Endothelial cell of umbilical vein (primary cell): ENCODE data around the gene ANKFN1. TPM values are rescaled to one million over a fixed set of nuclear protein-coding genes. Genes with fewer than 3 reads are reported as not detected.

Source experiments
- BruUV-seq: library from RNA; stranded (reverse); fragments of 400-500 nt; replicated peaks from 2 replicates; lab custom pipeline; 2021; lab: Mats Ljungman, UMichigan
- CTCF ChIA-PET: fragments of 300-600, 350-600 bp; sonication (Branson Sonifier 250); formaldehyde crosslinking; loops from one replicate; lab custom pipeline; 2021; ENCODE audit warnings: antibody characterized with exemption, inconsistent platforms; lab: Charles Lee
- POLR2A ChIA-PET: fragments of 300-600, 350-600 bp; sonication (Branson Sonifier 250); formaldehyde crosslinking; loops from one replicate; lab custom pipeline; 2021; ENCODE audit warnings: antibody characterized with exemption, inconsistent platforms; lab: Charles Lee
- DNase-seq: peaks from one replicate; pipeline ENCODE4 v3.0.0-alpha.2; 2011; ENCODE audit warnings: low read depth, low spot score
- FAIRE-seq: peaks from 2 replicates; lab custom pipeline; 2011; peaks lifted over from hg19 to GRCh38; lab: Jason Lieb, UNC
- H2AFZ ChIP-seq: 2 replicates; pipeline ENCODE4 v1.6.0; 2012; ENCODE audit warnings: low read depth, low read length, control low read depth, inconsistent platforms
- H3K27ac ChIP-seq: 2 replicates; pipeline ENCODE4 v1.5.1; 2011; ENCODE audit warnings: low read depth, mild to moderate bottlenecking, control low read depth, low read length, moderate library complexity; ENCODE audit not compliant: insufficient read depth
- H3K27me3 ChIP-seq, 2 experiments: 2 replicates each; pipeline versions ENCODE4 v1.6.0 to v1.6.1; 2011; ENCODE audit warnings: low read length in 2 of 2, mixed read lengths in 1 of 2; ENCODE audit not compliant: control insufficient read depth in 2 of 2, insufficient read depth in 2 of 2
- H3K36me3 ChIP-seq, 2 experiments: 2 replicates in 1 of 2; 3 replicates in 1 of 2; pipeline ENCODE4 v1.5.1; 2011; ENCODE audit warnings: low read length in 2 of 2, mild to moderate bottlenecking in 1 of 2, moderate library complexity in 1 of 2; ENCODE audit not compliant: control insufficient read depth in 2 of 2, insufficient read depth in 2 of 2; ENCODE audit errors: extremely low read depth in 1 of 2
- H3K4me1 ChIP-seq: 3 replicates; pipeline ENCODE4 v1.5.1; 2011; ENCODE audit warnings: mild to moderate bottlenecking, low read length; ENCODE audit not compliant: control insufficient read depth, insufficient read depth; ENCODE audit errors: extremely low read depth
- H3K4me2 ChIP-seq: 2 replicates; pipeline ENCODE4 v1.6.1; 2011; ENCODE audit warnings: low read length, control low read depth, mixed read lengths; ENCODE audit not compliant: insufficient read depth
- H3K4me3 ChIP-seq, 3 experiments: fragments of 200-600 bp in 1 of 3; sonication (generic), shearing (Covaris generic) in 1 of 3; replicated peaks in 1 of 3; 2 replicates each; pipeline ENCODE4 v1.5.1; 2011 to 2016; ENCODE audit warnings: control low read depth in 3 of 3, low read length in 3 of 3, mild to moderate bottlenecking in 2 of 3, inconsistent platforms in 1 of 3, low read depth in 1 of 3, moderate library complexity in 1 of 3; ENCODE audit not compliant: insufficient read depth in 1 of 3
- H3K79me2 ChIP-seq: 2 replicates; pipeline ENCODE4 v1.6.0; 2012; ENCODE audit warnings: low read length, inconsistent platforms; ENCODE audit not compliant: control insufficient read depth, insufficient read depth
- H3K9ac ChIP-seq: replicated peaks from 2 replicates; pipeline ENCODE3; 2011; ENCODE audit warnings: low read length, control low read depth; ENCODE audit not compliant: insufficient read depth; ENCODE audit errors: extremely low read depth
- H3K9me1 ChIP-seq: replicated peaks from 3 replicates; pipeline ENCODE4 v1.6.0; 2011; ENCODE audit warnings: mild to moderate bottlenecking, low read length; ENCODE audit not compliant: control insufficient read depth, insufficient read depth; ENCODE audit errors: extremely low read depth
- H3K9me3 ChIP-seq: replicated peaks from 2 replicates; pipeline ENCODE4 v1.5.1; 2012; ENCODE audit warnings: low read length, inconsistent platforms; ENCODE audit not compliant: control insufficient read depth, insufficient read depth
- H4K20me1 ChIP-seq: replicated peaks from 2 replicates; pipeline ENCODE3; 2011; ENCODE audit warnings: mild to moderate bottlenecking, low read length; ENCODE audit not compliant: control insufficient read depth, insufficient read depth; ENCODE audit errors: extremely low read depth
- CTCF ChIP-seq, 2 donors: IDR thresholded peaks; 1 replicate in 1 of 2; 2 replicates in 1 of 2; pipeline ENCODE4 v1.5.1; 2011; ENCODE audit warnings: low read length in 2 of 2, mild to moderate bottlenecking in 2 of 2, moderate library complexity in 2 of 2, control low read depth in 1 of 2, inconsistent platforms in 1 of 2, low read depth in 1 of 2; ENCODE audit not compliant: insufficient read depth in 1 of 2; ENCODE audit errors: extremely low read depth in 1 of 2
- EZH2 ChIP-seq: IDR thresholded peaks from 2 replicates; pipeline ENCODE4 v1.6.1; 2012; ENCODE audit warnings: borderline replicate concordance, low read depth, mild to moderate bottlenecking, moderate library complexity, low read length, inconsistent platforms; ENCODE audit not compliant: severe bottlenecking
- FOS ChIP-seq: IDR thresholded peaks from 2 replicates; pipeline ENCODE4 v1.6.1; 2011; ENCODE audit warnings: mild to moderate bottlenecking, low read length, moderate library complexity, borderline replicate concordance; ENCODE audit not compliant: insufficient read depth
- GATA2 ChIP-seq: IDR thresholded peaks from 2 replicates; pipeline ENCODE4 v1.7.0; 2011; ENCODE audit warnings: low read depth, mild to moderate bottlenecking, moderate library complexity, mixed read lengths, low read length; ENCODE audit not compliant: insufficient read length, insufficient read depth
- JUN ChIP-seq: IDR thresholded peaks from 2 replicates; pipeline ENCODE4 v1.6.1; 2011; ENCODE audit warnings: borderline replicate concordance, low read depth; ENCODE audit not compliant: insufficient read length, insufficient read depth
- MAX ChIP-seq: IDR thresholded peaks from 2 replicates; pipeline ENCODE4 v1.6.1; 2011; ENCODE audit not compliant: insufficient read depth, insufficient read length
- MYC ChIP-seq: IDR thresholded peaks from one replicate; pipeline ENCODE4 v1.6.1; 2011; ENCODE audit warnings: mild to moderate bottlenecking, low read depth, low read length
- POLR2A ChIP-seq: IDR thresholded peaks from 2 replicates; pipeline ENCODE4 v1.6.1; 2012; ENCODE audit warnings: low read depth, mild to moderate bottlenecking, control low read depth, low read length
- POLR2AphosphoS5 ChIP-seq: IDR thresholded peaks from 2 replicates; pipeline ENCODE4 v1.6.1; 2012; ENCODE audit warnings: low read depth, mild to moderate bottlenecking, control low read depth, low read length, moderate library complexity; ENCODE audit not compliant: insufficient read depth
- dilution Hi-C: fragments of 300-500 bp; cut with MboI; formaldehyde crosslinking; loops from one replicate; pipeline ENCODE4 v1.15.0; 2019; ENCODE audit warnings: low sequenced_read_pairs; ENCODE audit not compliant: extremely low pct_ligation_motif_present
- intact Hi-C: fragments of 100-400 bp; cut with micrococcal nuclease; formaldehyde crosslinking; loops from one replicate; pipeline ENCODE4 v1.10.0; 2022
- polyA plus RNA-seq, 4 experiments: library from polyadenylated mRNA; depleted of rRNA in 3 of 4; stranded (reverse) in 3 of 4; unstranded in 1 of 4; fragments of >200 nt; gene quantifications; 2 replicates each; pipeline versions ENCODE4 v1.2.1 to v1.2.3, GENCODE V29; 2011 to 2012; ENCODE audit warnings: missing spikeins in 1 of 4
- total RNA-seq: library from RNA; stranded (reverse); gene quantifications from 2 replicates; pipeline ENCODE4 v1.2.3, GENCODE V29; 2021

The ANKFN1 gene
- total and polyA plus RNA-seq, 2 donors (not counting 3 experiments of a cell fraction or from before 2014, with no cell fraction given): 0.15 TPM; not detected in 1

- POLR2A ChIA-PET: no interaction called here
- intact Hi-C loops: no loop called here
- no peak for TF ChIP-seq FOS
- TF ChIP-seq JUN: no peak
- TF ChIP-seq MYC: no peak
- TF ChIP-seq MAX: no peak
- TF ChIP-seq GATA2: no peak
- no peak for TF ChIP-seq POLR2A
- TF ChIP-seq POLR2AphosphoS5: no peak
- no peak for TF ChIP-seq CTCF (IDR thresholded peaks at IDR 0.05; ENCODE audit: extremely low read depth in 1 of 2, insufficient read depth in 1 of 2, low read depth in 1 of 2, low read length in 2 of 2)
- no peak for TF ChIP-seq EZH2
Observed at GRCh38 chr17:56305007-56305406, 151.7 kb downstream of the ANKFN1 start.

More at GRCh38 chr17:56305007-56305406, 151.7 kb downstream of the ANKFN1 start:
- H3K36me3 ChIP-seq: no peaks in the 10 kb centered on the region
- no peaks in the 10 kb centered on the region for H4K20me1 ChIP-seq
- H3K79me2 ChIP-seq: no peaks in the 10 kb centered on the region
- BruUV-seq: no TSS peak
- dilution Hi-C loops: no loop called here
- no peak overlapping the region for H3K4me2 ChIP-seq
- no peak overlapping the region for H3K4me3 ChIP-seq
- no peaks in the 10 kb centered on the region for H3K4me1 ChIP-seq
- DNase-seq (no peak), FAIRE-seq (no peak)
- H3K27ac ChIP-seq: no peak overlapping the region
- H3K27me3 ChIP-seq: peaks cover 9 to 13% of the 10 kb centered on the region in 2 experiments
- H3K9me3 ChIP-seq: no peaks in the 10 kb centered on the region
- no peak overlapping the region for H3K9ac ChIP-seq
- H3K9me1 ChIP-seq: no peaks in the 10 kb centered on the region
- CTCF ChIA-PET: no interaction called here
- H2AFZ ChIP-seq: no peak overlapping the region
